NT2/D1 (cell line): ENCODE measurements around the gene DOLPP1.

ENCODE experiments used
- SUZ12 ChIP-seq: IDR thresholded peaks from 2 replicates; pipeline ENCODE4 v1.6.1; 2011; ENCODE audit not compliant: insufficient read length, insufficient read depth; ENCODE audit errors: extremely low read depth
- YY1 ChIP-seq: IDR thresholded peaks from 2 replicates; pipeline ENCODE4 v1.6.1; 2011; ENCODE audit not compliant: insufficient read length, insufficient read depth
- ZNF274 ChIP-seq: IDR thresholded peaks from 2 replicates; pipeline ENCODE4 v1.6.1; 2011; ENCODE audit warnings: mild to moderate bottlenecking, low read depth, low read length

DNA sequence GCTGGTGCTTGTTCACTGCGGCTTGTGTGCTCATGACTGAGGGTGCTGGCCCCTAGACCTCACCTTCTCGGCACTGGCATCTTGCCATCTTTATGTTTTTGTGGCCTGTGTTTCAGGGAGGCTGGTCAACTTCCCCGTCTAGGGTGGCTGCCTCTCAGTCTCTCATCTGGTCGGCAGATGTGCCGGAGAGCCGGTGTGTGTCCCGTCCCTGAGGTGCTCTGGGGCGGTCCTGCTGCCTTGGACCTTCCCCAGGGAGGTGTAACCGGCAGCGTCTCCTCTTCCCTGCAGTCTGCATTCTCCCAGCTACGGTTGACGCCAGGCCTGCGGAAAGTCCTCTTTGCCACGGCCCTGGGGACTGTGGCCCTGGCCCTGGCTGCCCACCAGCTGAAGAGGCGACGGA, 38.9 kb upstream of the DOLPP1 start:
- TF ChIP-seq YY1: no peak
- TF ChIP-seq SUZ12: no peak
- no peak for TF ChIP-seq ZNF274
